Measurements from ENCODE around the gene NKD1. TPM values are rescaled to one million over a fixed set of nuclear protein-coding genes. Genes with fewer than 3 reads are reported as not detected.
A peak's percentile ranks its signal among the peaks of the same experiment; 100 is the strongest.

Gene NKD1
- total RNA-seq, 1 donor from 2014 or later: 31.3 TPM

GRCh38 chr16:50652836-50653425, 104.7 kb downstream of the NKD1 start:
- no peak overlapping the region for H3K4me3 Mint-ChIP-seq (ENCODE audit: unreplicated experiment)
- H3K27me3 Mint-ChIP-seq (ENCODE audit: unreplicated experiment): peaks cover 13% of the 10 kb centered on the region
- H3K27ac Mint-ChIP-seq (ENCODE audit: unreplicated experiment): no peak overlapping the region
- H3K36me3 Mint-ChIP-seq (ENCODE audit: unreplicated experiment): peaks cover 5% of the 10 kb centered on the region
- no peak for TF ChIP-seq CTCF (IDR thresholded peaks at IDR 0.05; ENCODE audit: partially characterized antibody, unreplicated experiment)
- H3K4me1 Mint-ChIP-seq (ENCODE audit: low read depth, unreplicated experiment): peaks cover 13% of the 10 kb centered on the region
- H3K9me3 Mint-ChIP-seq (ENCODE audit: unreplicated experiment): peaks cover 16% of the 10 kb centered on the region
- no peak for DNase-seq

GRCh38 chr16:50653633-50654519, 105.7 kb downstream of the NKD1 start:
- peaks cover 16% of the 10 kb centered on the region for H3K9me3 Mint-ChIP-seq (ENCODE audit: unreplicated experiment)
- H3K27ac Mint-ChIP-seq (ENCODE audit: unreplicated experiment): peak overlapping the region; percentile 83
- H3K4me3 Mint-ChIP-seq (ENCODE audit: unreplicated experiment): no peak overlapping the region
- H3K36me3 Mint-ChIP-seq (ENCODE audit: unreplicated experiment): peaks cover 5% of the 10 kb centered on the region
- peaks cover 13% of the 10 kb centered on the region for H3K27me3 Mint-ChIP-seq (ENCODE audit: unreplicated experiment)
- DNase-seq: peak; percentile 62
- no peak for TF ChIP-seq CTCF (IDR thresholded peaks at IDR 0.05; ENCODE audit: partially characterized antibody, unreplicated experiment)
- H3K4me1 Mint-ChIP-seq (ENCODE audit: low read depth, unreplicated experiment): peaks cover 13% of the 10 kb centered on the region

- H3K27me3 Mint-ChIP-seq (ENCODE audit: unreplicated experiment): peaks cover 11% of the 10 kb centered on the region
- no peak for DNase-seq
- no peak overlapping the region for H3K4me3 Mint-ChIP-seq (ENCODE audit: unreplicated experiment)
- H3K9me3 Mint-ChIP-seq (ENCODE audit: unreplicated experiment): peaks cover 14% of the 10 kb centered on the region
- peaks cover 13% of the 10 kb centered on the region for H3K4me1 Mint-ChIP-seq (ENCODE audit: low read depth, unreplicated experiment)
- H3K27ac Mint-ChIP-seq (ENCODE audit: unreplicated experiment): no peak overlapping the region
- no peak for TF ChIP-seq CTCF (IDR thresholded peaks at IDR 0.05; ENCODE audit: partially characterized antibody, unreplicated experiment)
- no peaks in the 10 kb centered on the region for H3K36me3 Mint-ChIP-seq (ENCODE audit: unreplicated experiment)
Observed at GRCh38 chr16:50655558-50656055, 107.4 kb downstream of the NKD1 start.

- Mint-ChIP-seq H3K36me3 (ENCODE audit: unreplicated experiment) (no peaks in the 10 kb centered on the region), H3K4me3 (ENCODE audit: unreplicated experiment) (no peak overlapping the region), H3K9me3 (ENCODE audit: unreplicated experiment) (peaks cover 12% of the 10 kb centered on the region), H3K27me3 (ENCODE audit: unreplicated experiment) (peaks cover 11% of the 10 kb centered on the region), H3K27ac (ENCODE audit: unreplicated experiment) (no peak overlapping the region), H3K4me1 (ENCODE audit: low read depth, unreplicated experiment) (peaks cover 13% of the 10 kb centered on the region)
- no peak for DNase-seq
- TF ChIP-seq CTCF (IDR thresholded peaks at IDR 0.05; ENCODE audit: partially characterized antibody, unreplicated experiment): no peak
Observed at GRCh38 chr16:50657241-50657640, 109.0 kb downstream of the NKD1 start.

- no peak overlapping the region for H3K27ac Mint-ChIP-seq (ENCODE audit: unreplicated experiment)
- DNase-seq: no peak
- H3K4me3 Mint-ChIP-seq (ENCODE audit: unreplicated experiment): no peak overlapping the region
- peaks cover 3% of the 10 kb centered on the region for H3K4me1 Mint-ChIP-seq (ENCODE audit: low read depth, unreplicated experiment)
- no peaks in the 10 kb centered on the region for H3K27me3 Mint-ChIP-seq (ENCODE audit: unreplicated experiment)
- no peak for TF ChIP-seq CTCF (IDR thresholded peaks at IDR 0.05; ENCODE audit: partially characterized antibody, unreplicated experiment)
- peaks cover 3% of the 10 kb centered on the region for H3K9me3 Mint-ChIP-seq (ENCODE audit: unreplicated experiment)
- H3K36me3 Mint-ChIP-seq (ENCODE audit: unreplicated experiment): peaks cover 5% of the 10 kb centered on the region
Observed at GRCh38 chr16:50659806-50660205, 111.6 kb downstream of the NKD1 start.
